Cardiac muscle cell (in vitro differentiated cells and primary cell): ENCODE measurements around the gene STARD4. TPM values are rescaled to one million over a fixed set of nuclear protein-coding genes. Genes with fewer than 3 reads are reported as not detected.

Experiments used
- DNase-seq, 2 donors: peaks; one replicate each; pipeline versions ENCODE4 v3.0.0 to v3.0.0-alpha.2; 2010 to 2017; ENCODE audit warnings: low read depth in 1 of 2, low spot score in 1 of 2
- H3K27ac ChIP-seq: fragments of 200-600 bp; sonication (generic); 2 replicates; pipeline ENCODE4 v1.5.1; 2016
- H3K27me3 ChIP-seq: fragments of 200-600 bp; sonication (generic); 2 replicates; pipeline ENCODE4 v1.6.0; 2016; ENCODE audit warnings: control low read depth
- H3K36me3 ChIP-seq: fragments of 200-600 bp; sonication (generic); 2 replicates; pipeline ENCODE4 v1.5.1; 2016; ENCODE audit warnings: control low read depth
- H3K4me1 ChIP-seq: fragments of 200-600 bp; sonication (generic); 2 replicates; pipeline ENCODE4 v1.8.1; 2017; ENCODE audit warnings: low read depth, mild to moderate bottlenecking, mixed run types
- H3K4me3 ChIP-seq: fragments of 200-600 bp; sonication (generic); 2 replicates; pipeline ENCODE4 v1.5.1; 2016; ENCODE audit warnings: mild to moderate bottlenecking
- H3K9me3 ChIP-seq: fragments of 200-600 bp; sonication (generic); 2 replicates; pipeline ENCODE4 v1.5.1; 2017; ENCODE audit warnings: low read depth, mild to moderate bottlenecking, control low read depth
- CTCF ChIP-seq: IDR thresholded peaks from 2 replicates; pipeline ENCODE4 v1.5.1; 2012; ENCODE audit warnings: low read depth, mild to moderate bottlenecking, low read length
- polyA plus RNA-seq: library from polyadenylated mRNA; unstranded; fragments of >200 nt; fragmentation: Nextera tagmentation; extraction: Ambion mirVana; gene quantifications from 2 replicates; pipeline ENCODE4 v1.2.1, GENCODE V29; 2016
- total RNA-seq: library from RNA; depleted of rRNA; stranded (reverse); fragments of >200 nt; gene quantifications from 2 replicates; pipeline ENCODE4 v1.2.3, GENCODE V29; 2016

Gene STARD4
- total and polyA plus RNA-seq, 2 experiments from 2014 or later = 72.1 to 97.8 TPM

- no peak for DNase-seq
- Histone ChIP-seq H3K27me3 (no peaks in the 10 kb centered on the region), H3K4me1 (peaks cover 7% of the 10 kb centered on the region), H3K9me3 (no peaks in the 10 kb centered on the region), H3K36me3 (no peaks in the 10 kb centered on the region), H3K4me3 (no peak overlapping the region), H3K27ac (no peak overlapping the region)
- no peak for TF ChIP-seq CTCF
These were observed 43.4 kb upstream of the STARD4 start for GRCh38 chr5:111555760-111556159.

DNA sequence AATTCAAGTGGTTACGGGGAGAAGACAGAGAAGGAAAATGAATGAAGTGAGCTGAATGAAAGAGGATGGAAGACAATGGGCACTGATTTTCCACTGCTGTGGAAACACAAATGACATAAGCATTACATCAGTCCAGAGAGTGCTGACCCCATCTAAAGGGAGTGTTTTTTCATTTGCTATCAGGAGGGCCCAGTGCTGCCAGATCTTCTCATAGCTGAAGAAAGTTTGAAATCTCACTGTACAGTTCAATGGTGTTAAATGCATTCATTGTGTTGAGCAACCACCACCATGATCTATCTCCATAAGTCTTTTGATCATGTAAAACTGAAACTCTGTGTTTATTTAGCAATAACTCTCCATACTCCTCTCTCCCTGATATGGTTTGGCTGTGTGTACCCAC is 41.5 kb upstream of the STARD4 start:
- H3K36me3 ChIP-seq = no peaks in the 10 kb centered on the region
- H3K27me3 ChIP-seq = no peaks in the 10 kb centered on the region
- H3K4me3 ChIP-seq = no peak overlapping the region
- no peak for DNase-seq
- no peaks in the 10 kb centered on the region for H3K9me3 ChIP-seq
- TF ChIP-seq CTCF = no peak
- H3K4me1 ChIP-seq = peaks cover 13% of the 10 kb centered on the region
- no peak overlapping the region for H3K27ac ChIP-seq

DNA sequence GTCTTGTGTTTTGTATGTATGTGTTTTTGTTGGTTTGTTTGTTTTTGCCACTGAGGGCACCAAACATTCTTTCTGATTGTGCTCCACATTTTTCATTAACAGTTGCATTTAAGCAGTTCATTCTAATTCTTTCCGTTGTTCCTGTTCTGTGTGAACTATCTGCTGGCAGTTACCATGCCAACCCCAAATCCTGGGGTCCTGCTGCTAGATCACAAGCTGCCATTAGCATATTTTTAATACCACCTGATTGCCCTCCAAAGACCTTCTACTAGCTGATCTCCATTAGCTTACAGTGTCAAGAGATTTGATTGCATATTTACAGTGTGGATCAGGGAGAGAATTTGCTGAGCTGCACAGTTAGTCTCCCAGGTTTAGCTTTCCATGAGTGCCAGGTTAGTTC is 40.6 kb upstream of the STARD4 start:
- no peak overlapping the region for H3K4me3 ChIP-seq
- H3K27me3 ChIP-seq = no peaks in the 10 kb centered on the region
- H3K4me1 ChIP-seq = peaks cover 19% of the 10 kb centered on the region
- TF ChIP-seq CTCF = no peak
- H3K36me3 ChIP-seq = no peaks in the 10 kb centered on the region
- H3K9me3 ChIP-seq = no peaks in the 10 kb centered on the region
- no peak overlapping the region for H3K27ac ChIP-seq
- no peak for DNase-seq

DNA sequence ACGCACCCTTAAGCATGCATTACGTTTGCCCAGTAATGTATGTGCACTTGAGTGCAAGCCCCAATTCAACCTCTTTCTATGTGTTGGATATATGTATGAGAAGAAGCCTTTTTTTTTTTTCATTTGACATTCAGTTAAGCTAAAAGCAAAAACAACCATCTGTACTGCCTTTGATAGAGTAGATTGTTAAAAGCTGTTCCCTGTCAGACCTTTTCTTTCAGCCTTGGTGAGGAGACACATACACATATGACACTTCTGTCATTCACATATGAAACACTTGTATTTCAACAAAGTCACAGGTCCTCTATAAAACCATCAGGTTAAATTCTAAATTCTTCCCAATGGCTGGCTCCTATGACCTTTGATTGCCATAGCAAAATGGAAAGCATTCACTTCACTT is 40.2 kb upstream of the STARD4 start:
- no peak for TF ChIP-seq CTCF
- Histone ChIP-seq H3K4me3 (no peak overlapping the region), H3K27me3 (no peaks in the 10 kb centered on the region), H3K36me3 (no peaks in the 10 kb centered on the region), H3K27ac (no peak overlapping the region), H3K9me3 (no peaks in the 10 kb centered on the region), H3K4me1 (peaks cover 19% of the 10 kb centered on the region)
- no peak for DNase-seq

- Histone ChIP-seq H3K36me3 (no peaks in the 10 kb centered on the region), H3K27me3 (no peaks in the 10 kb centered on the region), H3K27ac (no peak overlapping the region), H3K9me3 (no peaks in the 10 kb centered on the region), H3K4me3 (no peak overlapping the region), H3K4me1 (peaks cover 19% of the 10 kb centered on the region)
- DNase-seq = no peak
- TF ChIP-seq CTCF = no peak
These were observed 39.4 kb upstream of the STARD4 start for GRCh38 chr5:111551569-111552275.

DNA sequence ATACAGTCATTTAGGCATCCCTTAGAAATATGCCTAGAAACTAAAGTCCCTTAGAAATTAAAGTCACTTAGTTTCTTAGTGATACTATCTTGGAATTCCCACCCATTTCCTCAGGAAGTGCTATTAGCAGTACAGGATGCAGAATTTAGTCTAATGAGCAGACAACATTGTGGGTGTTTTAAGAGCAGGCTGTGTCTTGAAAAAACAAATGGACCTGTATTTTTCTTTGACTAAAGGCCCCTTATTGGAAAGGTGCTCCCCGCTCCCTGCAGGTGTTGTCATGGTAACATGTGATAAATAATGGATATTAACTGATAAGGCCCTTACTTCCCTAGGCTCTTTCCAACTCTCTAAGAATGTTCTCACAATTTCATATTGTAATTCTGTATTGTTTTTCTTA is 38.8 kb upstream of the STARD4 start:
- Histone ChIP-seq H3K4me3 (no peak overlapping the region), H3K27me3 (no peaks in the 10 kb centered on the region), H3K4me1 (peaks cover 19% of the 10 kb centered on the region), H3K36me3 (no peaks in the 10 kb centered on the region), H3K27ac (no peak overlapping the region), H3K9me3 (no peaks in the 10 kb centered on the region)
- DNase-seq = no peak
- TF ChIP-seq CTCF = no peak
